A673 (cell line): ENCODE data around the gene CEP85L. TPM values are rescaled to one million over a fixed set of nuclear protein-coding genes. Genes with fewer than 3 reads are reported as not detected.

Source experiments
- BruUV-seq: library from RNA; stranded (reverse); fragments of 400-500 nt; replicated peaks from 2 replicates; lab custom pipeline; 2021; lab: Mats Ljungman, UMichigan
- CTCF ChIA-PET: fragments of 300-600 bp; sonication (Branson Sonifier 250); formaldehyde crosslinking; loops from one replicate; lab custom pipeline; 2022; ENCODE audit warnings: antibody characterized with exemption; lab: Charles Lee
- POLR2A ChIA-PET: fragments of 300-600 bp; sonication (Branson Sonifier 250); formaldehyde crosslinking; loops from one replicate; lab custom pipeline; 2022; ENCODE audit warnings: antibody characterized with exemption; ENCODE audit not compliant: low non-redundant PET; lab: Charles Lee
- DNase-seq: peaks from one replicate; pipeline ENCODE4 v3.0.0-alpha.2; 2015; ENCODE audit warnings: low spot score
- H3K27ac ChIP-seq: fragments of 200-600 bp; sonication (generic); 2 replicates; pipeline ENCODE4 v1.5.1; 2016; ENCODE audit warnings: mixed run types, low read depth, mild to moderate bottlenecking, mixed read lengths, antibody characterized with exemption, low read length; ENCODE audit not compliant: poor library complexity, severe bottlenecking
- H3K27me3 ChIP-seq: fragments of 200-600 bp; sonication (generic); replicated peaks from 2 replicates; pipeline ENCODE4 v1.6.1; 2017; ENCODE audit warnings: mixed run types, low read depth, mild to moderate bottlenecking, mixed read lengths, antibody characterized with exemption, low read length; ENCODE audit not compliant: insufficient read depth, poor library complexity
- H3K36me3 ChIP-seq: fragments of 200-600 bp; sonication (generic); 2 replicates; pipeline ENCODE4 v1.6.1; 2016; ENCODE audit warnings: mixed run types, mild to moderate bottlenecking, mixed read lengths, antibody characterized with exemption, low read length; ENCODE audit not compliant: insufficient read depth, poor library complexity, severe bottlenecking
- H3K4me1 ChIP-seq: fragments of 200-600 bp; sonication (generic); 2 replicates; pipeline ENCODE4 v1.6.1; 2017; ENCODE audit warnings: mixed run types, mild to moderate bottlenecking, mixed read lengths, antibody characterized with exemption, low read length; ENCODE audit not compliant: insufficient read depth, poor library complexity, severe bottlenecking
- H3K4me3 ChIP-seq: fragments of 200-600 bp; sonication (generic); 2 replicates; pipeline ENCODE4 v1.5.1; 2016; ENCODE audit warnings: low read depth, mixed run types, mild to moderate bottlenecking, mixed read lengths, low read length; ENCODE audit not compliant: poor library complexity, severe bottlenecking
- H3K9me3 ChIP-seq: fragments of 200-600 bp; sonication (generic); 2 replicates; pipeline ENCODE4 v1.6.1; 2016; ENCODE audit warnings: mixed run types, low read depth, mild to moderate bottlenecking, mixed read lengths, antibody characterized with exemption, low read length; ENCODE audit not compliant: poor library complexity, severe bottlenecking
- CTCF ChIP-seq: fragments of 300-800, 200-600 bp; sonication (generic); conservative IDR thresholded peaks from 2 replicates; pipeline ENCODE4 v1.5.1; 2017; ENCODE audit warnings: low read depth, mild to moderate bottlenecking, antibody characterized with exemption, low read length, moderate library complexity, mixed read lengths
- EZH2 ChIP-seq: fragments of 200-600 bp; sonication (generic); IDR thresholded peaks from 2 replicates; pipeline ENCODE4 v1.6.1; 2017; ENCODE audit warnings: borderline replicate concordance, low read depth, mild to moderate bottlenecking, mixed read lengths, antibody characterized with exemption, low read length; ENCODE audit not compliant: poor library complexity, severe bottlenecking
- intact Hi-C: fragments of 100-400 bp; cut with micrococcal nuclease; formaldehyde crosslinking; loops from one replicate; pipeline ENCODE4 v1.10.0; 2022; ENCODE audit not compliant: unreplicated experiment
- total RNA-seq: library from RNA; stranded (reverse); gene quantifications from 2 replicates; pipeline ENCODE4 v1.2.3, GENCODE V29; 2021

The CEP85L gene
- total RNA-seq, 1 experiment from 2014 or later = 7.4 TPM

- Histone ChIP-seq H3K4me3 (no peak overlapping the region), H3K27me3 (no peaks in the 10 kb centered on the region), H3K9me3 (no peaks in the 10 kb centered on the region), H3K4me1 (no peaks in the 10 kb centered on the region), H3K36me3 (no peaks in the 10 kb centered on the region), H3K27ac (no peak overlapping the region)
- ChIA-PET POLR2A (no interaction called here), CTCF (no interaction called here)
- BruUV-seq = no TSS peak
- intact Hi-C loops = no loop called here
- DNase-seq = peak; percentile 25
- TF ChIP-seq CTCF = no peak
- TF ChIP-seq EZH2 = no peak
These were observed 29.5 kb downstream of the CEP85L start for GRCh38 chr6:118621799-118622470.

GRCh38 chr6:118620202-118620601 is 31.2 kb downstream of the CEP85L start:
- no peak for TF ChIP-seq EZH2
- no peak for TF ChIP-seq CTCF
- POLR2A ChIA-PET = no interaction called here
- no peak overlapping the region for H3K4me3 ChIP-seq
- H3K4me1 ChIP-seq = no peaks in the 10 kb centered on the region
- CTCF ChIA-PET = no interaction called here
- H3K36me3 ChIP-seq = no peaks in the 10 kb centered on the region
- H3K27ac ChIP-seq = no peak overlapping the region
- intact Hi-C loops = no loop called here
- BruUV-seq = no TSS peak
- DNase-seq = no peak
- H3K9me3 ChIP-seq = no peaks in the 10 kb centered on the region
- H3K27me3 ChIP-seq = no peaks in the 10 kb centered on the region

GRCh38 chr6:118618676-118619377 is 32.6 kb downstream of the CEP85L start:
- no peak overlapping the region for H3K27ac ChIP-seq
- TF ChIP-seq CTCF (peak; percentile 88), EZH2 (no peak)
- H3K4me3 ChIP-seq = no peak overlapping the region
- peak; percentile 63 for DNase-seq
- intact Hi-C loops = loop anchor here (1.0 to 2.0 kb wide), 2 partner anchors 38 to 334 kb away; no protein-coding TSS in a partner anchor
- CTCF ChIA-PET = interaction anchor here (0.6 kb wide), 1 partner anchor 44 kb away, joined by 4 read pairs; no protein-coding TSS in a partner anchor
- no peaks in the 10 kb centered on the region for H3K27me3 ChIP-seq
- POLR2A ChIA-PET = no interaction called here
- BruUV-seq = no TSS peak
- H3K9me3 ChIP-seq = no peaks in the 10 kb centered on the region
- H3K4me1 ChIP-seq = no peaks in the 10 kb centered on the region
- H3K36me3 ChIP-seq = no peaks in the 10 kb centered on the region
